HG03342 (cell line): ENCODE results near the gene CXXC5.

Source experiments
- ATAC-seq: cut with Tn5 transposase; IDR thresholded peaks from one replicate; pipeline ENCODE4 v1.9.1; 2021; ENCODE audit warnings: mild to moderate bottlenecking, moderate library complexity; ENCODE audit not compliant: unreplicated experiment

CXXC5 gene

GRCh38 chr5:139638090-139638735, 9.9 kb upstream of the CXXC5 start:
- peak; percentile 29 for ATAC-seq

DNA sequence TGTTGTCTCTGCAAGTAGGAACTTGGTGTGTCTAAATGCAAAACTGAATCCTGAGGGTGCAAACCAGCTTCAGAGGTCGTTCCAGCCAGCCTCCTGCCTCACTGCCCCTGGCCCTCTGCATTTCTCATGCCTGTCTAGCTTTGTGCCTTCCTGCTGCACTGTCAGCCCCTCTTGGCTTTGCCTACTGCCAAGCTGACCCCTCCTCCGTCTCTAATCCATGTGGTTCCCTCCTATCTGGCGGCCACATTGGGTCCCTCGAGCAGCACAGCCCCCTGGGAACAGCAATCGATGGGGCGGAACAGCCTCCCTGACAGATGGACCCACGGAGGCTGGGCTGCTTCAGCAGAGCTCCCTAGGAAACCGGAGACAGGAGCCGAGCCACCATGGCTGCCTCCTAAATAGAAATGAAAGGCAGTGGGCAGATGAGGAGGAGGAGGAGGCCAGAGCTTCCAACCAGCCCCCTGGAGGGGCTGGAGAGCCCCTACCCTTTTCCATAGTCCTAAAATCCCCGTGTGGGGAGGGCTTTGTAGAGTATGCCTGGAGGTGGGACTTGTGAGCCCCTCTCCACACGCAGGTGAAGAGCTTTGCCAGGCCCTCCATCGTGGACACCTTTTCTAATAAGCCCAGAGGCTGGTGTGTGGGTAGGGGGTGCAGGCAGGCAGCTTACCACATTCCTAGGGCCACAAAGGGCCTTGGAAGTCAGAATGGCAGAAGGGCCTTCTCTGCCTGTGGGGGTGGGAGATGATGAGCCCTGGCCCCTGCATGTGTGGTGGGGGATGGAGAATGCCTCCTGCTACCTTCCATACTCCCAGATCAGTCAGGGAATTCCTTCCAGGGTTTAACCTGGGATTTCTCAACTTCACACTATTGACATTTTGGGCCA, 9.2 kb upstream of the CXXC5 start:
- ATAC-seq = no peak

GRCh38 chr5:139639619-139640380, 8.3 kb upstream of the CXXC5 start:
- ATAC-seq = no peak

- no peak for ATAC-seq
These were observed 7.6 kb upstream of the CXXC5 start for GRCh38 chr5:139640421-139641115.

GRCh38 chr5:139641116-139642080, 6.8 kb upstream of the CXXC5 start:
- no peak for ATAC-seq

- ATAC-seq = no peak
These were observed 5.9 kb upstream of the CXXC5 start for GRCh38 chr5:139642213-139642612.

DNA sequence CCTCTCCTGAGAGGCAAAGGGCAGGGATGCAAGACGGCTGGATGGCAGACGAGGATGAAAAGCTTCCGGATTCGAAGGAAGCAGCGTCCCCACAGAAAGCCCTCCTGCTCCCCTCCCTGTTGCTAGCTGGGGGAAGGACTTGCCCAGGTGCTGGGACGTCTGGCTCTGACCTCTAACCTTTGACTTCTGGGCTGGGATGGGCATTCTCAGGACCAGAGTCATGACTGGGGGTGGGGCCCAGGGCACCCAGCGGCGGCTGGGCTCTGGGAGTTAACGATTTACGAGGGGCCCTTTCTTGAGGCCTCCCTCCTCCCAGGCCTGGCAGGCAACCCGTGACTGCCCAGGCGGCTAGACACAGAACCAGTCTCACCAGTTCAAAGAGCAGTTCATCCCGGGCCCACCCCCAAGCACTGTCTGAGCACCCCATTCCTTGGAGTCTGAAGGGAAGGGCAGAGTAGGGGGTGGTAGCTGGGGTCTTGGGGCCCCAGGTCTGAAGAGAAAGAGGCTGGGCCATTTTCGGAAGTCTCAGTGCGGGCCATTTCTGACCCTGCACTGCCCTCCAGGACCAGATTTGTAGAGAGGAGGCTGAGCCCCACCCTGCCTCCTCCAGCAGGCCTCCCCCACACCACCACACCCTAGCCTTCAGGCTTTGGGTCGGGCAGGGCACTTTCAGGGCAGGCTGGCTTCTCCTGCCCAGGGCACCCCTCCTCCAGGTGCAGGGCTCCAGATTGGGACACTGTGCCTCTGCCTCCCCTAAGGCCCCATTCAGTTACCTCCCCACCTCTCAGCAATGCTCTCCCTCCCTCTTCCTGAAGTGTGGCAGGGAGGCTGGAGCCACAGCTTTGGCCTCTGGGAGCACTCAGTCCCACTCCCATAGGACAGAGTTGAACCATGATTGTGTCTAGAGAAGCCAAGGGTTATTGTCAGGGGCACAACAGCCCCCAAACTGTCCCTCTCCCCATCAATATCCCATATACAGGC, 5.0 kb upstream of the CXXC5 start:
- no peak for ATAC-seq

GRCh38 chr5:139644001-139644456, 4.1 kb upstream of the CXXC5 start:
- no peak for ATAC-seq

DNA sequence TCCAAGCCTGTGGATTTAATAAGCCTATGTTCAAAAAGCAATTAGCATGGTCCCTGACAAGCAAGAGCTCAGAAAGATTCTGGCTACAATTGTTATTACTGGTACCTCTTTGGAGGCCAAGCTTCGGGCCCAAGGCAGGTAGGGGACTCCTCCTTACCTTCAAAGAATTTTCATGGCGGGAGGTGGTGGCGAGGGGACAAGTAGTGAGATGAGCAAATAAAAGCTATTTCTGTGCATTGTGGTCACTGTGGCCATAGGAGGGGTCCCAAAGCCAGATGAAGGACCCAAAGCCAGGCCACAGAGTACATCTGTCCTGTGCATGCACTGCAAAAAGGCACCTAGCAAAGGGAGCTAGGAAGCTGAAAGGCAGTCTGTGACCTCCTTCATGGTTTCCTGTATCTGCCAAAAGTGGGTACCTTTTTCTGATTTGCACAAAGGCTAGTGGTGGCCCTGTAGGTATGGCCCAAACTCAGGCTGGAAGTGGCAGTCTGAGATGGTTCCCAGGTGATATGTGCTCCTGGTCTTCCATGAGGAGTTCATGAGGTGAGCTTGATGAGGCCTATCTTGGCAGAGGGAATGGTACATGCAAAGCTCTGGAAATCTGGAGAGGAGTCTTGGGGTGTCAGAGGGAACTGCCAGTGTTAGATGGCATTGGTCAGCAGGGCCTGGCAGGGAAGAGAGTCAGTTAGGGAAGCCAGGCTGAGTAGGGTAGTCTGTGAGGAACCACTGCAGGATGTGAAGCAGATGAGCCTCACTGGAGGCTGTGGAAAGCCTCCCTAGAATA, 3.3 kb upstream of the CXXC5 start:
- ATAC-seq = no peak

- ATAC-seq = no peak
These were observed 2.7 kb upstream of the CXXC5 start for GRCh38 chr5:139645430-139645871.

GRCh38 chr5:139646111-139646510, 2.0 kb upstream of the CXXC5 start:
- no peak for ATAC-seq

- ATAC-seq = no peak
These were observed 1.1 kb upstream of the CXXC5 start for GRCh38 chr5:139646912-139647505.

- ATAC-seq = no peak
These were observed 494 bp upstream of the CXXC5 start for GRCh38 chr5:139647506-139648204.

- no peak for ATAC-seq
These were observed 1.2 kb downstream of the CXXC5 start for GRCh38 chr5:139649082-139649991.

GRCh38 chr5:139650031-139650688, 2.0 kb downstream of the CXXC5 start:
- no peak for ATAC-seq
